ENCODE measurements around the gene SPAG4. TPM values are rescaled to one million over a fixed set of nuclear protein-coding genes. Genes with fewer than 3 reads are reported as not detected.
A peak's percentile ranks its signal among the peaks of the same experiment; 100 is the strongest.

SPAG4 gene
- total RNA-seq, 1 donor from 2014 or later: 5.0 TPM

DNA sequence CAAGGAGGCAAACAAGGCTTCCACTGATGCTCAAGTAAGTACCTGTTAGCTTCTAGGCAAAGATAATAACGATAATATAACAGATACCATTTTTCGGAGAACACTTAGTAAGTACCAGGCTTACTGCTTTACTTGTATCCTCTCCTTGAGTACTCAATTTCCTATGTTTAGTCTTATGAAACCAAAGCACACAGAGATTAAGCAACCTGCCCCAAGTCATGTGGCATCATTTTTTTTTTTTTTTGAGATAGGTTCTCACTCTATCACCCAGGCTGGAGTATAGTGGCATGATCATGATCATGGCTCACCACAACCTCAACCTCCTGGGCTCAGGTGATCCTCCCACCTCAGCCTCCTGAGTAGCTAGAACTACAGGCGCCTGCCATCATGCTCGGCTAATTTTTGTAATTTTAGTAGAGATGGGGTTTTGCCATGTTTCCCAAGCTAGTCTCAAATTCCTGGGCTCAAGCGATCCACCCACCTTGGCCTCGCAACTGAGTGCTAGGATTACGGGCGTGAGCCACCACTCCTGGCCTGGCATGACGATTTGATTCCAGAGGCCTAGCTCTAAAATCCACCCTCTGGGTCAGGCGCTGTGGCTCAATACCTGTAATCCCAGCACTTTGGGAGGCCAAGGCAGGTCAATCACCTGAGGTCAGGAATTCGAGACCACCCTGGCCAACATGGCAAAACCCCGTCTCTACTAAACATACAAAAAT, 14.0 kb downstream of the SPAG4 start:
- no peak for DNase-seq
- H3K36me3 Mint-ChIP-seq (ENCODE audit: unreplicated experiment): peaks cover 4% of the 10 kb centered on the region
- no peaks in the 10 kb centered on the region for H3K4me1 Mint-ChIP-seq (ENCODE audit: low read depth, unreplicated experiment)
- H3K27ac Mint-ChIP-seq (ENCODE audit: unreplicated experiment): no peak overlapping the region
- no peak for TF ChIP-seq CTCF (IDR thresholded peaks at IDR 0.05; ENCODE audit: partially characterized antibody, unreplicated experiment)
- no peaks in the 10 kb centered on the region for H3K9me3 Mint-ChIP-seq (ENCODE audit: unreplicated experiment)
- no peaks in the 10 kb centered on the region for H3K27me3 Mint-ChIP-seq (ENCODE audit: unreplicated experiment)
- H3K4me3 Mint-ChIP-seq (ENCODE audit: unreplicated experiment): no peak overlapping the region

DNA sequence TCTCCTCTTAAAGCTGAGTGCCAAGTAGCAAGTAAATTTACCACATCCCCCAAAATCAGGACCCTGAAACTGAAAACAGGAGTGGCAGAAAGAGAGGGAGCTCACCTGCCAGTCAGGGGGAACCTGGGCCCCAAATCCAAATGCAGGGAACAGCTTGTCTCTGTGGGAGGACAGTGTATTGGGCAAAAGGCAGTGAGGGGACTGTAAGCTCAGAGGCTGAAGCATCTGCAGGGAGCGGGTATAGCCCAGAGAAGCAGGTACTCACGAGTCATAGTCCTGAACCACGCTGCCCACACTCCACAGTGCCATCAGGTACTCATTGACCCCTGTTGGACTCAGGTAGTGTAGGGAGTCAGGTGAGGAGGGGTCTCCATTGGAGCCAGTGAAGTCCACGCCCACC, 15.0 kb downstream of the SPAG4 start:
- no peak for DNase-seq
- no peak overlapping the region for H3K27ac Mint-ChIP-seq (ENCODE audit: unreplicated experiment)

DNA sequence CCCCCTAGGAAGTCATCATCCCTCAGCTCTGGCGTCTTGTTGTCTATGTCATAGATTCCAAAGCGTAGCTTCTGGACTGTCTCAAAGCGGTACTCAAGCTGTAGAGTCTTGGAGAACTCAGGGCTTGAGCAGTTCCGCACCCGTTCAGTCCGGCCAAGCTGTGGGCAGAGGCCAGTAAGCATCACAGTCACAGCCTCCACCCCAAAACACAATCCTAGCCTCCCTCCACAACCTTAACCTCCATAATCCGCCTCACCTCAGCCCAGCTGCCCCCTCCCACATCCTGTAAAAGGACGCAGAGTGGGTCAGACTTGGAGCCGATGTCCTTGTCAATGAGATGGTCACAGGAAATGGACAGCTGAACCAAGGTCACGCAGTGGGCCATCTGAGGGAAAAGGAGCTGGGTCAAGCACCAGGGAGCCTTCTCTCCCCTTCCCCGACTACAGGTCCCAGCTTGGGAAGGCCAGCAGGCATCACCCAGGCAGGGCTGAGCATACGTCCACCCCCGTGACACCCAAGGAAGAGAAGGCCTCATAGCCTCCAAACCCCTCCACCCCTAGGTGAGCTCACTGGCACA, 17.0 kb downstream of the SPAG4 start:
- no peak overlapping the region for H3K27ac Mint-ChIP-seq (ENCODE audit: unreplicated experiment)

More for the DNA sequence above, 15.0 kb downstream of the SPAG4 start:
- H3K27me3 Mint-ChIP-seq (ENCODE audit: unreplicated experiment): peaks cover 4% of the 10 kb centered on the region
- H3K9me3 Mint-ChIP-seq (ENCODE audit: unreplicated experiment): peaks cover 4% of the 10 kb centered on the region
- peaks cover 4% of the 10 kb centered on the region for H3K4me1 Mint-ChIP-seq (ENCODE audit: low read depth, unreplicated experiment)
- peaks cover 4% of the 10 kb centered on the region for H3K36me3 Mint-ChIP-seq (ENCODE audit: unreplicated experiment)
- no peak overlapping the region for H3K4me3 Mint-ChIP-seq (ENCODE audit: unreplicated experiment)
- no peak for TF ChIP-seq CTCF (IDR thresholded peaks at IDR 0.05; ENCODE audit: partially characterized antibody, unreplicated experiment)

DNA sequence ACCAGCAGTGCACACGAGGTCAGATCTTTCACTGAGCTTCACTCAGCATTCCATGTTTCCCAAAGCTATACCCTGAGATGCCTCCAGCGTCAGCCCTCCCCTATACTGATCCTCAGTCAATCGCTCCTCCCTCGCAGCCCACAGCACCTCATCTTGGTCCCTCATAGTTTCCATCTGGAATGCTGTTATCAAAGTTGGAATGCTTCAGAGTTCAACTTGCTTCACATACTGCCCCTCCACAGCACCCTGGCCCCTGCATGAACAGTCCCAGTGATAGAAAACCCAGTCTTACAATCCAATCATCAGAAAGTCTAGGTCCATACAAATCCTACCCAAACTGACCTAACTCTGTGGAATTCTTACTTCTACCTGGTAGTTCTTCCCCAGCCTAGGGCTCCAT, 20.0 kb downstream of the SPAG4 start:
- no peak for TF ChIP-seq CTCF (IDR thresholded peaks at IDR 0.05; ENCODE audit: partially characterized antibody, unreplicated experiment)
- Mint-ChIP-seq H3K4me1 (ENCODE audit: low read depth, unreplicated experiment) (peaks cover 32% of the 10 kb centered on the region), H3K27me3 (ENCODE audit: unreplicated experiment) (peaks cover 4% of the 10 kb centered on the region), H3K9me3 (ENCODE audit: unreplicated experiment) (peaks cover 6% of the 10 kb centered on the region), H3K4me3 (ENCODE audit: unreplicated experiment) (no peak overlapping the region), H3K27ac (ENCODE audit: unreplicated experiment) (peak overlapping the region; percentile 9), H3K36me3 (ENCODE audit: unreplicated experiment) (no peaks in the 10 kb centered on the region)
- DNase-seq: no peak

More for the DNA sequence above, 17.0 kb downstream of the SPAG4 start:
- Mint-ChIP-seq H3K27me3 (ENCODE audit: unreplicated experiment) (peaks cover 4% of the 10 kb centered on the region), H3K4me3 (ENCODE audit: unreplicated experiment) (no peak overlapping the region), H3K4me1 (ENCODE audit: low read depth, unreplicated experiment) (peaks cover 15% of the 10 kb centered on the region), H3K36me3 (ENCODE audit: unreplicated experiment) (peaks cover under 1% of the 10 kb centered on the region), H3K9me3 (ENCODE audit: unreplicated experiment) (peaks cover 6% of the 10 kb centered on the region)
- DNase-seq: no peak
- no peak for TF ChIP-seq CTCF (IDR thresholded peaks at IDR 0.05; ENCODE audit: partially characterized antibody, unreplicated experiment)

DNA sequence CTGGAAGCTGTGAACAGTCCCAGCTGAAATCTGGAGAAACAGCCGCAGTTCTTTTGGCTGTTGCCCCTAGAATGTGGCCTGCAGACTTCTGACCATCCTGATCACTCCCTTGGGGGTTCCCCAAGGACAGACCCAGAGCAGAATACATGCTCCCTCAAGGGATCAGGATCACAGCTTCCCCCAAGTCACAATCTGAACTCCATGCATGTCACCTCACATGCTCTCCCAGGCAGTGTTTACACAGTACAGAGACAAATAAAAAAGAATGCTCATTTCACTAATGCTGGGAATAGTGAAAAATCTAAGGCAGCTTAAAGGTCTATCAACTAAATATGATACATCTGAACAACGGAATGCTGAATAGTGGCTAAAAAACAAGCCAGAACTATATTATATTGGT, 20.5 kb downstream of the SPAG4 start:
- no peak overlapping the region for H3K4me3 Mint-ChIP-seq (ENCODE audit: unreplicated experiment)
- no peak overlapping the region for H3K27ac Mint-ChIP-seq (ENCODE audit: unreplicated experiment)
- no peak for TF ChIP-seq CTCF (IDR thresholded peaks at IDR 0.05; ENCODE audit: partially characterized antibody, unreplicated experiment)
- no peaks in the 10 kb centered on the region for H3K36me3 Mint-ChIP-seq (ENCODE audit: unreplicated experiment)
- H3K9me3 Mint-ChIP-seq (ENCODE audit: unreplicated experiment): peaks cover 6% of the 10 kb centered on the region
- no peak for DNase-seq
- peaks cover 35% of the 10 kb centered on the region for H3K4me1 Mint-ChIP-seq (ENCODE audit: low read depth, unreplicated experiment)
- peaks cover 4% of the 10 kb centered on the region for H3K27me3 Mint-ChIP-seq (ENCODE audit: unreplicated experiment)

Measured in glutamatergic neuron (in vitro differentiated cells).